Adrenal gland (tissue), 12 donors: ENCODE data around the gene SMNDC1. TPM values are rescaled to one million over a fixed set of nuclear protein-coding genes. Genes with fewer than 3 reads are reported as not detected.

Source experiments
- DNase-seq, 7 donors: peaks; one replicate each; pipeline ENCODE4 v3.0.0-alpha.2; 2019 to 2020
- H3K27ac ChIP-seq, 5 donors: fragments of 200-600 bp; sonication (generic) in 4 of 5; 1 replicate in 3 of 5; 2 replicates in 2 of 5; pipeline versions ENCODE4 v1.5.1 to v1.8.0; 2016 to 2020; ENCODE audit warnings: mild to moderate bottlenecking in 1 of 5
- H3K27me3 ChIP-seq: fragments of 200-600 bp; 2 replicates; pipeline ENCODE4 v1.8.0; 2021
- H3K36me3 ChIP-seq, 2 donors: fragments of 200-600 bp; replicated peaks in 1 of 2; 1 replicate in 1 of 2; 2 replicates in 1 of 2; pipeline versions ENCODE4 v1.5.1 to v1.8.0; 2018 to 2022
- H3K4me1 ChIP-seq, 2 donors: fragments of 200-600 bp; replicated peaks in 1 of 2; 1 replicate in 1 of 2; 2 replicates in 1 of 2; pipeline versions ENCODE4 v1.5.1 to v1.8.0; 2018 to 2021
- H3K4me3 ChIP-seq, 4 donors: fragments of 200-600 bp; sonication (generic) in 3 of 4; one replicate each; pipeline ENCODE4 v1.5.1; 2016 to 2018
- H3K9me3 ChIP-seq, 3 donors: fragments of 200-600 bp; sonication (generic) in 1 of 3; replicated peaks in 1 of 3; 1 replicate in 2 of 3; 2 replicates in 1 of 3; pipeline versions ENCODE4 v1.5.1 to v1.8.0; 2016 to 2021
- POLR2A ChIP-seq, 2 donors: fragments of 450-650 bp; IDR thresholded peaks; one replicate each; pipeline ENCODE4 v1.6.1; 2017; ENCODE audit warnings: antibody characterized with exemption in 2 of 2, mild to moderate bottlenecking in 2 of 2, moderate library complexity in 1 of 2
- WGBS, 4 donors: extraction: QIAGEN DNeasy Blood & Tissue Kit in 2 of 4; methylation state at CpG; one replicate each; pipeline versions ENCODE4 v1.1.5 to v1.1.7; 2013 to 2017; 5-methylcytosine and 5-hydroxymethylcytosine counted together
- intact Hi-C, 2 donors: fragments of 100-400 bp; cut with DNase I; formaldehyde crosslinking; loops; one replicate each; pipeline versions ENCODE4 v1.14.1 to v1.15.0; 2022 to 2023
- polyA plus RNA-seq, 3 donors: library from polyadenylated mRNA; stranded (reverse); fragments of 200-250 nt in 2 of 3; fragments of 350-450 nt in 1 of 3; fragmentation: Illumina TruSeq in 1 of 3; extraction: RNeasy Lipid Tissue Mini Kit (QIAGEN cat#74804) in 1 of 3; gene quantifications; one replicate each; pipeline ENCODE4 v1.2.3, GENCODE V29; 2013 to 2014
- total RNA-seq, 9 donors: library from RNA; depleted of rRNA in 4 of 9; stranded (reverse); fragments of >200 nt in 4 of 9; fragments of 120-200 nt in 1 of 9; fragmentation: NEBNext Ultra II Directional in 1 of 9; extraction: Animal tissue kit (Norgen Biotek cat#: 25700) in 1 of 9; gene quantifications; one replicate each; pipeline versions ENCODE4 v1.1.0 to v1.2.4, GENCODE V29; 2013 to 2023
- TF ChIP-seq, protein P1 (sequence below), 6 experiments: fragments of 450-650 bp in 4 of 6; fragments of 200-600 bp in 2 of 6; sonication (generic) in 1 of 6; IDR thresholded peaks; 1 replicate in 5 of 6; 2 replicates in 1 of 6; pipeline versions ENCODE4 v1.5.1 to v1.8.0; 2016 to 2021; ENCODE audit warnings: antibody characterized with exemption in 6 of 6, mild to moderate bottlenecking in 2 of 6, moderate library complexity in 1 of 6
- donor health status: healthy with polysubstance abuse.
- donor health status: Bipolar disorder and iron deficiency.
- donor health status: DM: yes; HTN: yes; CAD: no.
- donor health status: DM: no; HTN: no; CAD: no.
- donor health status: DM: no; HTN: no; CAD: no.
- donor health status: DM: yes; HTN: yes; CAD: no.

Gene SMNDC1
- total and polyA plus RNA-seq, 12 donors: 3.7 to 34.4 (median 9.9) TPM

DNA sequence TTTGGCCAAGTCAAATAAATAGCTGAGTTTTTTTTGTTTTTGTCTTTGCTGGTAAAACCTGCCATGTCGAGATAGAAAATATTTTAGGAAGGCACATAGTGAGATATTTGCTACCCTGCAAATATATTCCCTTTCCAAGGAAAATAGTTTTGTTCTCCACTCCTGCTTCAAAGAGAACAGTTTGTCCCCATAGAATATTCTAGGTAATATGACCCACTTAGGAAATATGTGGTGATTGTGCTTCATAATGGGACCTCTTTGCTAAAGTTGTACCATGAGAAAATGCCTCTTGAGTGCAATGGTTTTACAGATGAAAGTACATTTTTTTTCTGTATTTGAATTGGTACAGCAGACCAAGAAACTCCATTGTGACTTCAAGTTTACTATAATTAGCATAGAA is 41.6 kb downstream of the SMNDC1 start:
- Histone ChIP-seq H3K27ac (no peak overlapping the region), H3K4me1 (peaks cover 10 to 28% of the 10 kb centered on the region in 2 donors), H3K27me3 (no peaks in the 10 kb centered on the region), H3K36me3 (no peaks in the 10 kb centered on the region), H3K4me3 (no peak overlapping the region), H3K9me3 (no peaks in the 10 kb centered on the region)
- TF ChIP-seq, protein P1, sequence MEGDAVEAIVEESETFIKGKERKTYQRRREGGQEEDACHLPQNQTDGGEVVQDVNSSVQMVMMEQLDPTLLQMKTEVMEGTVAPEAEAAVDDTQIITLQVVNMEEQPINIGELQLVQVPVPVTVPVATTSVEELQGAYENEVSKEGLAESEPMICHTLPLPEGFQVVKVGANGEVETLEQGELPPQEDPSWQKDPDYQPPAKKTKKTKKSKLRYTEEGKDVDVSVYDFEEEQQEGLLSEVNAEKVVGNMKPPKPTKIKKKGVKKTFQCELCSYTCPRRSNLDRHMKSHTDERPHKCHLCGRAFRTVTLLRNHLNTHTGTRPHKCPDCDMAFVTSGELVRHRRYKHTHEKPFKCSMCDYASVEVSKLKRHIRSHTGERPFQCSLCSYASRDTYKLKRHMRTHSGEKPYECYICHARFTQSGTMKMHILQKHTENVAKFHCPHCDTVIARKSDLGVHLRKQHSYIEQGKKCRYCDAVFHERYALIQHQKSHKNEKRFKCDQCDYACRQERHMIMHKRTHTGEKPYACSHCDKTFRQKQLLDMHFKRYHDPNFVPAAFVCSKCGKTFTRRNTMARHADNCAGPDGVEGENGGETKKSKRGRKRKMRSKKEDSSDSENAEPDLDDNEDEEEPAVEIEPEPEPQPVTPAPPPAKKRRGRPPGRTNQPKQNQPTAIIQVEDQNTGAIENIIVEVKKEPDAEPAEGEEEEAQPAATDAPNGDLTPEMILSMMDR (IDR thresholded peaks at IDR 0.05): no peak
- no peak for TF ChIP-seq POLR2A (IDR thresholded peaks at IDR 0.05)
- intact Hi-C loops: no loop called here
- WGBS, 4 donors: 75 to 85% (median 79%) methylated on average over 1 of the region's 1 CpG
- no peak for DNase-seq

DNA sequence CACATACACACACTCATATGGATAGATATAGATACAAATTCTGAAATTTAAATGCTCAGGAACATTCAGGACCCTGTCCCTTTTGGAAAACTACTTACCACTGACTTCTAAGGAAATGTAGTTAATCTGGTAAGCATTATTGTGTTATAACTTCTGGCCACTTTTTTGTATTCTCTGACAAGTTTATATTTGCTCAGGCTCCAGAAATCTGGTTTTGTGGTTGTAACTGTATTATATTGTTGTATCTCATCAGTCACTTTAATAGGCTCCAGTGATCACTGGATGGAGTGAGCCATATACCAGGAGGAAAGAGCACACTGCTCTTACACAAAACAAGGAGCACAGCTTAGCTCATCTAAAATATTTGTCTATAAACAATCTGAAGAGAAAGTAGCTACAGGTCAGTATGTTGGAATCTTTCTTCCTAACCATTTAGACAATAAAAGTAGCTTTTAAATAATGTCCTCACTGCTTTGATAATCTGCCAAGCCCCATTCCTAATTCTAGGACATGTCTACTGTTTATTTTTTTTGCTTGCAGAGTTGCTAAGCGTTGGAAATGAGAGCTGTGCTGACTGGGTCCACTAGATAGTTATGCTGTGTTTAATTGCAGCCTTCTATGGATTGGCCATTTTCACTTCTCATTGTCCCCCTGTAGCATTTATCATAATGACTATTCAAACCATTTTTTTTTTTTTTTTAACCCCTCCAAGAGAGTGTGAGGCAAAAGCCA is 43.8 kb downstream of the SMNDC1 start:
- DNase-seq: no peak
- intact Hi-C loops: no loop called here
- 22 to 49% (median 31%) methylated on average over 1 of the region's 1 CpG for WGBS, 4 donors
- no peaks in the 10 kb centered on the region for H3K27me3 ChIP-seq
- H3K36me3 ChIP-seq: no peaks in the 10 kb centered on the region
- peaks cover 0 to 17% of the 10 kb centered on the region in 2 donors for H3K4me1 ChIP-seq
- H3K27ac ChIP-seq: peak overlapping the region in 2 of 5 donors; percentile 2 to 15
- TF ChIP-seq POLR2A (IDR thresholded peaks at IDR 0.05): no peak
- TF ChIP-seq, protein P1 (IDR thresholded peaks at IDR 0.05): no peak
- H3K4me3 ChIP-seq: no peak overlapping the region
- no peaks in the 10 kb centered on the region for H3K9me3 ChIP-seq

DNA sequence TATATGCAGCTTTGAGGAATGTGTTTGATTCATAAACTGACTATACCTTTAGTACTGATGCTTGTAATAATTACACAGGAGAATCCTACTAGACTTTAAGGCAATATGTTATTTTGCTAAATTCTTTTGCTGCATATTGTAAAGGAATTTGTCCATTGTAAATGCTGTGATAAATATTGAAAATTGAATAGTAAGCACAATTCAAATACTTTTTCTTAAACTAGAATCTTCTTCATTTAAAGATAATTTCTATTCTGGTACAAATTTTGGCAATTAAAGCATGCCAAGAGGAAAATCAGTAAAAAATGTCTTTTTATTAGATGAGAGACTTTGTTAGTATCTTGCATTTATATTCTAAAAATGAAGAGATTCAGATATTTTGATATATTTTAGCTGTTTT is 45.4 kb downstream of the SMNDC1 start:
- no peak for DNase-seq
- TF ChIP-seq, protein P1 (IDR thresholded peaks at IDR 0.05): no peak
- no peak for TF ChIP-seq POLR2A (IDR thresholded peaks at IDR 0.05)
- Histone ChIP-seq H3K27ac (no peak overlapping the region), H3K36me3 (no peaks in the 10 kb centered on the region), H3K9me3 (no peaks in the 10 kb centered on the region), H3K4me1 (peaks cover 0 to 17% of the 10 kb centered on the region in 2 donors), H3K4me3 (no peak overlapping the region), H3K27me3 (no peaks in the 10 kb centered on the region)
- intact Hi-C loops: no loop called here

DNA sequence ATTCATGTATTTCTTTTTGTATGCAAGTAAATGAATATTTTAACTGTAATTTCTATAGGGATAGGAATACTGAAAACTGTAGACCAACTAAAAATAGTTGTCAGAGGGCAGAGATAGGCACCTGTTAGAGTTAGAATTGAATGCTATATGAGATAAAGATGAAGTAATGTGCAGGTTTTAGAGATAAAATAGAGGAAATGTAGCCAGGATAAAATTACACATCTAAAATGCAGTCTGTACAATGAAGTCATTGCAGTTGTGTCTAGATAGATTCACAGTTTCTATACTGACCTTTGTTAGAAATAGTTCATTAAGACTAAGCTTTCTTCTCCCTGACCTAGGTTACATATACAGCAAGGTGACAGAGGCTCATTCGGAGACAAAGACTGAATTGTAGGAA is 46.2 kb downstream of the SMNDC1 start:
- peaks cover 0 to 15% of the 10 kb centered on the region in 2 donors for H3K4me1 ChIP-seq
- TF ChIP-seq, protein P1 (IDR thresholded peaks at IDR 0.05): no peak
- no peak for TF ChIP-seq POLR2A (IDR thresholded peaks at IDR 0.05)
- no peak for DNase-seq
- intact Hi-C loops: no loop called here
- H3K9me3 ChIP-seq: no peaks in the 10 kb centered on the region
- no peaks in the 10 kb centered on the region for H3K27me3 ChIP-seq
- H3K4me3 ChIP-seq: no peak overlapping the region
- WGBS, 4 donors: 92 to 97% (median 94%) methylated on average over 1 of the region's 1 CpG
- no peak overlapping the region for H3K27ac ChIP-seq
- H3K36me3 ChIP-seq: no peaks in the 10 kb centered on the region
